Measurements from ENCODE around the gene DLG4.

The DLG4 gene

GRCh38 chr17:7196651-7197401 lies 22.8 kb downstream of the DLG4 start:
- H3K4me3 ChIP-seq (ENCODE audit: extremely low read depth, insufficient read depth, low read length, poor library complexity, severe bottlenecking) = no peak overlapping the region
- H3K9me3 ChIP-seq (ENCODE audit: control insufficient read depth, low read length) = no peaks in the 10 kb centered on the region
- WGBS, 2 experiments (ENCODE audit: insufficient coverage in 2 of 2) = 97 to 99% methylated on average over 17 to 20 of the region's 22 CpGs
- H3K36me3 ChIP-seq (ENCODE audit: control insufficient read depth, insufficient read depth, low read length) = peaks cover 87% of the 10 kb centered on the region
- H3K4me1 ChIP-seq (ENCODE audit: control insufficient read depth, insufficient read depth, low read length, poor library complexity, severe bottlenecking) = no peaks in the 10 kb centered on the region
- no peak overlapping the region for H3K27ac ChIP-seq (ENCODE audit: low read depth, low read length, severe bottlenecking)

- WGBS, 2 experiments (ENCODE audit: insufficient coverage in 2 of 2) = 96% methylated on average over 12 of the region's 12 CpGs
- H3K4me1 ChIP-seq (ENCODE audit: control insufficient read depth, insufficient read depth, low read length, poor library complexity, severe bottlenecking) = no peaks in the 10 kb centered on the region
- no peak overlapping the region for H3K4me3 ChIP-seq (ENCODE audit: extremely low read depth, insufficient read depth, low read length, poor library complexity, severe bottlenecking)
- H3K36me3 ChIP-seq (ENCODE audit: control insufficient read depth, insufficient read depth, low read length) = peaks cover 87% of the 10 kb centered on the region
- H3K27ac ChIP-seq (ENCODE audit: low read depth, low read length, severe bottlenecking) = no peak overlapping the region
- no peaks in the 10 kb centered on the region for H3K9me3 ChIP-seq (ENCODE audit: control insufficient read depth, low read length)
These were observed 23.7 kb downstream of the DLG4 start for GRCh38 chr17:7195971-7196370.

GRCh38 chr17:7192271-7192937 lies 27.2 kb downstream of the DLG4 start:
- Histone ChIP-seq H3K9me3 (ENCODE audit: control insufficient read depth, low read length) (no peaks in the 10 kb centered on the region), H3K4me3 (ENCODE audit: extremely low read depth, insufficient read depth, low read length, poor library complexity, severe bottlenecking) (no peak overlapping the region), H3K4me1 (ENCODE audit: control insufficient read depth, insufficient read depth, low read length, poor library complexity, severe bottlenecking) (no peaks in the 10 kb centered on the region), H3K36me3 (ENCODE audit: control insufficient read depth, insufficient read depth, low read length) (peaks cover 76% of the 10 kb centered on the region), H3K27ac (ENCODE audit: low read depth, low read length, severe bottlenecking) (no peak overlapping the region)
- 86 to 89% methylated on average over 11 to 12 of the region's 12 CpGs for WGBS, 2 experiments (ENCODE audit: insufficient coverage in 2 of 2)

DNA sequence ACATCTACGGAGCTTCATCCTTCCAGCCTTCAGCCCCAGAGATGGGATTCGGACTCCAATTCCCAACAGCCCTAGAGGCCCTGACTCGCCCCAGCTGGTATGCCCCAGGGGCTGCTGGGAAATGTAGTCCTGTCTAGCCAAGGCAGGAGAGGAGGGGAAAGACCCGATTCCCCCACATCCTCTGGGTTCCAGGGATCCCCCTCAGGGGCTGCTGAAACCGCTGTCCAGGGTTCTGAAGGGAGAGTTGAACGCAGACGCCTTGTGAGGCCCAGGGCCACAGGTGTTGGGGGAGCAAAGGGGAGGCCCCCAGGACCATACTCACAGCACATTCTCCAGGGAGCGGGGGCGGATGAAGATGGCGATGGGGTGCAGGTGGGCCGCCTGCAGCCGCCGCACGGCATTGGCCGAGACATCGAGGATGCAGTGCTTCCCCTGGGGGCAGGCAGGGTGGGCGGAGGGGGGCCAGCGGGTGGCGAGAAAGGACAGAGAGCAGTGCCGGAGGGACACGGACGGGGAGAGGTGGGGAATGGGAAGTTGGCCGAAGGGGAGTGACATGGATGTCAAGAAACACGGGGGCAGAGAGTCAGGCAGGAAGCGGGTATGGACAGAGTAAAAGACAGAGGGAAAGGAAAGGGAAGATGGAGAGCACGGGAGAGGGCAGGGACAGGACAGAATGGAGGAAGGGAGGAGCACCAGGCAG lies 27.9 kb downstream of the DLG4 start:
- no peak overlapping the region for H3K4me3 ChIP-seq (ENCODE audit: extremely low read depth, insufficient read depth, low read length, poor library complexity, severe bottlenecking)
- H3K36me3 ChIP-seq (ENCODE audit: control insufficient read depth, insufficient read depth, low read length) = peaks cover 71% of the 10 kb centered on the region
- 90 to 91% methylated on average over 19 to 25 of the region's 26 CpGs for WGBS, 2 experiments (ENCODE audit: insufficient coverage in 2 of 2)
- peak overlapping the region; percentile 29 for H3K27ac ChIP-seq (ENCODE audit: low read depth, low read length, severe bottlenecking)
- no peaks in the 10 kb centered on the region for H3K4me1 ChIP-seq (ENCODE audit: control insufficient read depth, insufficient read depth, low read length, poor library complexity, severe bottlenecking)
- H3K9me3 ChIP-seq (ENCODE audit: control insufficient read depth, low read length) = no peaks in the 10 kb centered on the region

DNA sequence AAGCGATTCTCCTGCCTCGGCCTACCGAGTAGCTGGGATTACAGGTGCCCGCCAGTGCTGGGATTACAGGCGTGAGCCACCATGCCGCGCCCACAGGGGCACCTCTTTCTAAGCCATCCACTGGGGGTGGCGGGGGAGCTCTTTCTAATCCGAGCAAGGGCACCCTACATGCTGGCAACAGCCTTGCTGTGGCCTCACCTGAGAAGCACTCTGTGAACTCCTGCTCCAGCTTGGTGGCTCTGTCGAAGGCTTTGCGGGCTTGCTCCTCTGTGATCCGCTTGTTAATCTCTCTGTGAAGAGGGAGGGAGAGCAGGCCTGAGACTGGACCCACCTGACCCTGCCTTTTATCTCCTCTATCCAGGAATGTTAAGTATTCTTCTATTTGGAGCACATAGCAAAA lies 28.6 kb downstream of the DLG4 start:
- Histone ChIP-seq H3K36me3 (ENCODE audit: control insufficient read depth, insufficient read depth, low read length) (peaks cover 70% of the 10 kb centered on the region), H3K4me1 (ENCODE audit: control insufficient read depth, insufficient read depth, low read length, poor library complexity, severe bottlenecking) (no peaks in the 10 kb centered on the region), H3K9me3 (ENCODE audit: control insufficient read depth, low read length) (no peaks in the 10 kb centered on the region), H3K27ac (ENCODE audit: low read depth, low read length, severe bottlenecking) (no peak overlapping the region), H3K4me3 (ENCODE audit: extremely low read depth, insufficient read depth, low read length, poor library complexity, severe bottlenecking) (no peak overlapping the region)
- WGBS, 2 experiments (ENCODE audit: insufficient coverage in 2 of 2) = 90 to 97% methylated on average over 9 of the region's 12 CpGs

- Histone ChIP-seq H3K4me3 (ENCODE audit: extremely low read depth, insufficient read depth, low read length, poor library complexity, severe bottlenecking) (no peak overlapping the region), H3K36me3 (ENCODE audit: control insufficient read depth, insufficient read depth, low read length) (peaks cover 64% of the 10 kb centered on the region), H3K27ac (ENCODE audit: low read depth, low read length, severe bottlenecking) (no peak overlapping the region), H3K9me3 (ENCODE audit: control insufficient read depth, low read length) (no peaks in the 10 kb centered on the region), H3K4me1 (ENCODE audit: control insufficient read depth, insufficient read depth, low read length, poor library complexity, severe bottlenecking) (no peaks in the 10 kb centered on the region)
- WGBS, 2 experiments (ENCODE audit: insufficient coverage in 2 of 2) = 95 to 97% methylated on average over 10 to 12 of the region's 14 CpGs
These were observed 29.2 kb downstream of the DLG4 start for GRCh38 chr17:7190276-7190917.

- no peaks in the 10 kb centered on the region for H3K9me3 ChIP-seq (ENCODE audit: control insufficient read depth, low read length)
- WGBS, 2 experiments (ENCODE audit: insufficient coverage in 2 of 2) = 88 to 91% methylated on average over 5 to 7 of the region's 7 CpGs
- H3K4me1 ChIP-seq (ENCODE audit: control insufficient read depth, insufficient read depth, low read length, poor library complexity, severe bottlenecking) = no peaks in the 10 kb centered on the region
- H3K4me3 ChIP-seq (ENCODE audit: extremely low read depth, insufficient read depth, low read length, poor library complexity, severe bottlenecking) = no peak overlapping the region
- peaks cover 31% of the 10 kb centered on the region for H3K36me3 ChIP-seq (ENCODE audit: control insufficient read depth, insufficient read depth, low read length)
- no peak overlapping the region for H3K27ac ChIP-seq (ENCODE audit: low read depth, low read length, severe bottlenecking)
These were observed 33.4 kb downstream of the DLG4 start for GRCh38 chr17:7186241-7186640.

DNA sequence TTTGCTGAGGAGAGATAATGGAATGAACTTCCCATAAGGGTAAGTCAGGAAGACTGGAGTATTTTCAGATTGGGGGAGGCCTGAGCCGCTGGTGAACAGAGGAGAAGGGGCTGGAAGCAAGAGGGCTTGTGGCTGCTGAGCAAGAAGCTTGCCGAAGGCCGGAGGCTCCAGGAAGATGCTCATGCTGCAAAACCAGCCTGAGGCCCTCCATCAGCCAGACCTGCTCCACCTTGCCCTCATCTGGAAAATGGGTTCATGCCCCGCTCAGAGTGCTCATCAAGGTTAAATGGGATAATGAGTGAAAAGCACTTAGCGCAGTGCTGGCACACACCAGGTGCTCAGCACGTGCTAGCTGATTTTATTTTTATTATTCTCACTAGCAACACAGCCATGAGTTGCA lies 35.0 kb downstream of the DLG4 start:
- no peaks in the 10 kb centered on the region for H3K9me3 ChIP-seq (ENCODE audit: control insufficient read depth, low read length)
- WGBS, 2 experiments (ENCODE audit: insufficient coverage in 2 of 2) = 98 to 100% methylated on average over 4 of the region's 6 CpGs
- H3K27ac ChIP-seq (ENCODE audit: low read depth, low read length, severe bottlenecking) = no peak overlapping the region
- H3K4me1 ChIP-seq (ENCODE audit: control insufficient read depth, insufficient read depth, low read length, poor library complexity, severe bottlenecking) = no peaks in the 10 kb centered on the region
- H3K36me3 ChIP-seq (ENCODE audit: control insufficient read depth, insufficient read depth, low read length) = peaks cover 18% of the 10 kb centered on the region
- no peak overlapping the region for H3K4me3 ChIP-seq (ENCODE audit: extremely low read depth, insufficient read depth, low read length, poor library complexity, severe bottlenecking)

DNA sequence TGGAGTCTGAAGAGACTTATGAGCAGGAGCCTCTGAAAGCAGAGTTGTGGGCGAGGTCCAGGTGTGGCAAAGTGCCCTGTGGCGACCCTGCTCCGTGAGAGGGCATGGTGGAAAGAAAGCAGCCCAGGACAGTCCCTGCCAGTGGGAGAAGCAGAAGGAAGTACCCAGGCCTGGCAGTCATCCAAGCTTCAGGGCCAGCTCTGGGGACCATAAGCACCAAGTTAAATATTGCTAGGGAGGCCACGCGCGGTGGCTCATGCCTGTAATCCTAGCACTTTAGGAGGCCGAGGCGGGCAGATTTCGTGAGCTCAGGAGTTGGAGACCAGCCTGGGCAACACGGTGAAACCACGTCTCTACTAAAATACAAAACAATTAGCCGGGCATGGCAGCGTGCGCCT lies 35.5 kb downstream of the DLG4 start:
- Histone ChIP-seq H3K27ac (ENCODE audit: low read depth, low read length, severe bottlenecking) (no peak overlapping the region), H3K4me1 (ENCODE audit: control insufficient read depth, insufficient read depth, low read length, poor library complexity, severe bottlenecking) (no peaks in the 10 kb centered on the region), H3K4me3 (ENCODE audit: extremely low read depth, insufficient read depth, low read length, poor library complexity, severe bottlenecking) (no peak overlapping the region), H3K9me3 (ENCODE audit: control insufficient read depth, low read length) (no peaks in the 10 kb centered on the region), H3K36me3 (ENCODE audit: control insufficient read depth, insufficient read depth, low read length) (peaks cover 13% of the 10 kb centered on the region)
- WGBS, 2 experiments (ENCODE audit: insufficient coverage in 2 of 2) = 90 to 93% methylated on average over 11 to 14 of the region's 14 CpGs

DNA sequence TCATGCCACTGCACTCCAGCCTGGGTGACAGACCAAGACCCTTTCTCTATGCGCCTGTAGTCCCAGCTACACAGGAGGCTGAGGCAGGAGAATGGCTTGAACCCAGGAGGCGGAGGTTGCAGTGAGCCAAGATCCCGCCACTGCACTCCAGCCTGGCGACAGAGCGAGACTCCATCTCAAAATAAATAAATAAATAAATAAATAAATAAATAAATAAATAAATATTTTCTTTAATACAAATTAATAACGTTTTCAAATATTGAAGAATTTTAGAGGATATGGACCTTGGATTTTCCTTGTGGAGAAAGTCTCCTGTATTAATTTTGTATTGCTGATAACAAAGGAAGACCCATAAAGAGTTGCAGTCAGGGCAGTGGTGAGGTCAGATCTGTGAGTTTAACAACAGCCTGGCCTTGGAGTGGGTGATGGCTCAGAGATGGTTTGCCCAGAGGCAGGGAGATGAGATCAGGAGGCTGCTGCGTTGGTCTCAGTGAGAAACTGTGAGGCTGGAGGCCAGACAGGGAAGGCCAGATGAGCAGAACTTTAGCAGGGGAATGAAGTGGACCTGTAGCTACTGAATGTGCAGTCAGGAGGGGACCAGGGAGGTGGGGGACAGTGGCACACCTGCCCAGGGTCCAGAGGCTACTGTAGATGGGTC lies 36.1 kb downstream of the DLG4 start:
- Histone ChIP-seq H3K9me3 (ENCODE audit: control insufficient read depth, low read length) (no peaks in the 10 kb centered on the region), H3K36me3 (ENCODE audit: control insufficient read depth, insufficient read depth, low read length) (peaks cover 12% of the 10 kb centered on the region), H3K27ac (ENCODE audit: low read depth, low read length, severe bottlenecking) (no peak overlapping the region), H3K4me1 (ENCODE audit: control insufficient read depth, insufficient read depth, low read length, poor library complexity, severe bottlenecking) (no peaks in the 10 kb centered on the region), H3K4me3 (ENCODE audit: extremely low read depth, insufficient read depth, low read length, poor library complexity, severe bottlenecking) (no peak overlapping the region)
- WGBS, 2 experiments (ENCODE audit: insufficient coverage in 2 of 2) = 43 to 73% methylated on average over 1 to 2 of the region's 7 CpGs

Data from mesodermal cell (in vitro differentiated cells).